Stomach (tissue), 4 donors: ENCODE measurements around the gene NRDE2.

Experiments used
- CTCF ChIP-seq, 7 experiments: fragments of 450-650 bp in 4 of 7; fragments of 200-600 bp in 3 of 7; sonication (generic) in 3 of 7; IDR thresholded peaks; one replicate each; pipeline ENCODE4 v1.5.1; 2016 to 2019; ENCODE audit warnings: antibody characterized with exemption in 7 of 7, control low read depth in 2 of 7, mild to moderate bottlenecking in 1 of 7
- POLR2A ChIP-seq, 4 donors: fragments of 450-650 bp; IDR thresholded peaks; one replicate each; pipeline ENCODE4 v1.6.1; 2016; ENCODE audit warnings: antibody characterized with exemption in 4 of 4, control low read depth in 2 of 4, mild to moderate bottlenecking in 1 of 4, moderate library complexity in 1 of 4
- POLR2AphosphoS5 ChIP-seq, 3 donors: sonication (generic); formaldehyde crosslinking; IDR thresholded peaks; one replicate each; pipeline ENCODE4 v1.6.1; 2016; ENCODE audit warnings: antibody characterized with exemption in 3 of 3

DNA sequence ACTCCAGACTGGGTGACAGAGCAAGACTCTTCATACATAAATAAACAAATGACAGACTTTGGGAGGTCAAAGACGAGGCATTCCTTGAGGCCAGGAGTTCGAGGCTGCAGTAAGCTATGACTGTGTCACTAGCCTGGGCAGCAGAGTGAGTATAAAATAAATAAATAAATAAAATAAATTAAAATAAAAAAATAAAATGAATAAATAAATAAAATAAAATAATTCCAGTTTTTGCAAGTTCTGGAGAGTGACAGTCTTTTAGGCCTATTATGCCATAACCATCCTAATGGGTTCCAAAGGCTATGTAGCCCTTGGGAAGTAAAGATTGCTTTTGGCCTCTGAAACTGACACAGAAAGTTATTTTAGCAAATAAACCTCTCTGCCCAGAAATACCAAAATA, 16.5 kb upstream of the NRDE2 start:
- TF ChIP-seq CTCF (IDR thresholded peaks at IDR 0.05) (no peak), POLR2AphosphoS5 (IDR thresholded peaks at IDR 0.05) (no peak), POLR2A (IDR thresholded peaks at IDR 0.05) (no peak)
